ENCODE results near the gene CREB3L2.

- TF ChIP-seq CTCF (conservative IDR thresholded peaks at IDR 0.05; ENCODE audit: low read length): no peak
- no peak for TF ChIP-seq EZH2phosphoT487 (IDR thresholded peaks at IDR 0.05; ENCODE audit: borderline replicate concordance, low read depth, low read length)
Measured at GRCh38 chr7:137942484-137943115, 59.3 kb downstream of the CREB3L2 start.

Data from OCI-LY7 (cell line).